Type B pancreatic cell (in vitro differentiated cells): ENCODE data around the gene ATP2B1. TPM values are rescaled to one million over a fixed set of nuclear protein-coding genes. Genes with fewer than 3 reads are reported as not detected.

ENCODE experiments used
- DNase-seq: peaks from one replicate; pipeline ENCODE4 v3.0.0; 2021; ENCODE audit warnings: mixed read lengths; ENCODE audit not compliant: unreplicated experiment; ENCODE audit errors: extremely low spot score
- H3K27ac Mint-ChIP-seq: 2 replicates; pipeline ENCODE4 v1.8.0; 2021; ENCODE audit warnings: mild to moderate bottlenecking, mixed read lengths
- H3K27me3 Mint-ChIP-seq: 2 replicates; pipeline ENCODE4 v1.8.0; 2021; ENCODE audit warnings: mixed read lengths
- H3K36me3 Mint-ChIP-seq: 2 replicates; pipeline ENCODE4 v1.8.0; 2021; ENCODE audit warnings: mixed read lengths
- H3K4me1 Mint-ChIP-seq: one replicate; pipeline ENCODE4 v1.8.0; 2021; ENCODE audit warnings: mixed read lengths; ENCODE audit not compliant: unreplicated experiment
- H3K4me3 Mint-ChIP-seq: 2 replicates; pipeline ENCODE4 v1.8.0; 2021; ENCODE audit warnings: mild to moderate bottlenecking, mixed read lengths
- H3K9me3 Mint-ChIP-seq: 2 replicates; pipeline ENCODE4 v1.8.0; 2021; ENCODE audit warnings: mixed read lengths
- CTCF ChIP-seq: fragments of 200-600 bp; sonication (generic); conservative IDR thresholded peaks from 2 replicates; pipeline ENCODE4 v1.5.0; 2021; ENCODE audit warnings: antibody characterized with exemption, mild to moderate bottlenecking
- total RNA-seq: library from RNA; stranded (reverse); gene quantifications from 2 replicates; pipeline ENCODE4 v1.2.1, GENCODE V29; 2021; ENCODE audit warnings: low replicate concordance

ATP2B1 gene
- total RNA-seq, 1 donor from 2014 or later, result 95.2 TPM

GRCh38 chr12:89566615-89567014 is 142.0 kb downstream of the ATP2B1 start:
- TF ChIP-seq CTCF, result no peak
- DNase-seq, result no peak
- peaks cover 3% of the 10 kb centered on the region for H3K27me3 Mint-ChIP-seq
- no peaks in the 10 kb centered on the region for H3K9me3 Mint-ChIP-seq
- no peaks in the 10 kb centered on the region for H3K36me3 Mint-ChIP-seq
- peak overlapping the region; percentile 79 for H3K27ac Mint-ChIP-seq
- peak overlapping the region; percentile 5 for H3K4me3 Mint-ChIP-seq
- peaks cover 16% of the 10 kb centered on the region for H3K4me1 Mint-ChIP-seq

- peaks cover 3% of the 10 kb centered on the region for H3K27me3 Mint-ChIP-seq
- H3K4me3 Mint-ChIP-seq, result no peak overlapping the region
- DNase-seq, result no peak
- no peak for TF ChIP-seq CTCF
- H3K27ac Mint-ChIP-seq, result no peak overlapping the region
- H3K9me3 Mint-ChIP-seq, result no peaks in the 10 kb centered on the region
- H3K4me1 Mint-ChIP-seq, result peaks cover 16% of the 10 kb centered on the region
- H3K36me3 Mint-ChIP-seq, result no peaks in the 10 kb centered on the region
Observed at GRCh38 chr12:89565002-89565401, 143.6 kb downstream of the ATP2B1 start.

GRCh38 chr12:89559753-89560152 is 148.9 kb downstream of the ATP2B1 start:
- no peaks in the 10 kb centered on the region for H3K36me3 Mint-ChIP-seq
- DNase-seq, result no peak
- no peak overlapping the region for H3K4me3 Mint-ChIP-seq
- TF ChIP-seq CTCF, result no peak
- peaks cover 3% of the 10 kb centered on the region for H3K27me3 Mint-ChIP-seq
- no peak overlapping the region for H3K27ac Mint-ChIP-seq
- H3K9me3 Mint-ChIP-seq, result peaks cover 9% of the 10 kb centered on the region
- peaks cover 14% of the 10 kb centered on the region for H3K4me1 Mint-ChIP-seq

GRCh38 chr12:89556976-89557375 is 151.7 kb downstream of the ATP2B1 start:
- peaks cover 9% of the 10 kb centered on the region for H3K4me1 Mint-ChIP-seq
- DNase-seq, result no peak

GRCh38 chr12:89552376-89552775 is 156.3 kb downstream of the ATP2B1 start:
- TF ChIP-seq CTCF, result no peak
- peaks cover 6% of the 10 kb centered on the region for H3K9me3 Mint-ChIP-seq
- no peak overlapping the region for H3K4me3 Mint-ChIP-seq
- peaks cover 5% of the 10 kb centered on the region for H3K4me1 Mint-ChIP-seq
- H3K36me3 Mint-ChIP-seq, result no peaks in the 10 kb centered on the region
- no peaks in the 10 kb centered on the region for H3K27me3 Mint-ChIP-seq
- no peak overlapping the region for H3K27ac Mint-ChIP-seq
- DNase-seq, result no peak

More at GRCh38 chr12:89556976-89557375, 151.7 kb downstream of the ATP2B1 start:
- H3K27ac Mint-ChIP-seq, result no peak overlapping the region
- H3K36me3 Mint-ChIP-seq, result no peaks in the 10 kb centered on the region
- peaks cover 2% of the 10 kb centered on the region for H3K27me3 Mint-ChIP-seq
- peaks cover 9% of the 10 kb centered on the region for H3K9me3 Mint-ChIP-seq
- no peak for TF ChIP-seq CTCF
- H3K4me3 Mint-ChIP-seq, result no peak overlapping the region

- no peak for DNase-seq
- TF ChIP-seq CTCF, result no peak
- Mint-ChIP-seq H3K27me3 (no peaks in the 10 kb centered on the region), H3K9me3 (peaks cover 6% of the 10 kb centered on the region), H3K36me3 (no peaks in the 10 kb centered on the region), H3K27ac (no peak overlapping the region), H3K4me3 (no peak overlapping the region), H3K4me1 (peaks cover under 1% of the 10 kb centered on the region)
Observed at GRCh38 chr12:89551747-89552146, 156.9 kb downstream of the ATP2B1 start.
